H1 (cell line): Measurements from ENCODE around the gene FBLN2. TPM values are rescaled to one million over a fixed set of nuclear protein-coding genes. Genes with fewer than 3 reads are reported as not detected.

Experiments
- CTCF ChIA-PET: fragments of 300-600 bp; sonication (Branson Sonifier 250); formaldehyde crosslinking; loops from one replicate; lab custom pipeline; 2021; ENCODE audit not compliant: partially characterized antibody; lab: Charles Lee
- POLR2A ChIA-PET: fragments of 300-600 bp; sonication (Branson Sonifier 250); formaldehyde crosslinking; loops from one replicate; lab custom pipeline; 2021; ENCODE audit warnings: inconsistent platforms; ENCODE audit not compliant: partially characterized antibody; lab: Charles Lee
- DNase-seq, 2 experiments: peaks; one replicate each; pipeline versions ENCODE4 v3.0.0 to v3.0.0-alpha.2; 2010 to 2022; ENCODE audit warnings: low spot score in 2 of 2, low read depth in 1 of 2, mixed read lengths in 1 of 2
- FAIRE-seq: peaks from 2 replicates; lab custom pipeline; 2011; peaks lifted over from hg19 to GRCh38; lab: Jason Lieb, UNC
- H2AFZ ChIP-seq: 2 replicates; pipeline ENCODE4 v1.8.1; 2012; ENCODE audit warnings: low read length, inconsistent platforms
- H2AK5ac ChIP-seq: 2 replicates; pipeline ENCODE4 v1.6.1; 2013; ENCODE audit warnings: low read depth, low read length
- H2BK120ac ChIP-seq: replicated peaks from 2 replicates; pipeline ENCODE3; 2013; ENCODE audit warnings: low read depth, low read length, inconsistent platforms
- H2BK12ac ChIP-seq: 2 replicates; pipeline ENCODE4 v1.6.1; 2013; ENCODE audit warnings: low read depth, low read length
- H2BK15ac ChIP-seq: 2 replicates; pipeline ENCODE4 v1.6.1; 2013; ENCODE audit warnings: low read length
- H2BK20ac ChIP-seq: 2 replicates; pipeline ENCODE4 v1.6.1; 2013; ENCODE audit warnings: low read length
- H2BK5ac ChIP-seq: 2 replicates; pipeline ENCODE4 v1.6.1; 2013; ENCODE audit warnings: low read depth, low read length
- H3K14ac ChIP-seq: 2 replicates; pipeline ENCODE4 v1.6.1; 2013; ENCODE audit warnings: inconsistent platforms; ENCODE audit not compliant: insufficient read length
- H3K18ac ChIP-seq: 2 replicates; pipeline ENCODE4 v1.6.1; 2013; ENCODE audit warnings: low read length; ENCODE audit errors: extremely low read depth
- H3K23ac ChIP-seq: 2 replicates; pipeline ENCODE4 v1.6.1; 2013; ENCODE audit warnings: inconsistent platforms; ENCODE audit not compliant: insufficient read length
- H3K23me2 ChIP-seq: 2 replicates; pipeline ENCODE4 v1.6.1; 2013; ENCODE audit warnings: low read depth, low read length
- H3K27ac ChIP-seq: 2 replicates; pipeline ENCODE4 v1.6.1; 2011; ENCODE audit warnings: low read depth, low read length, inconsistent platforms
- H3K27me3 ChIP-seq, 4 experiments: replicated peaks in 1 of 4; 1 replicate in 1 of 4; 2 replicates in 3 of 4; pipeline versions ENCODE4 v1.6.1 to v1.8.1; 2011 to 2013; ENCODE audit warnings: low read length in 3 of 4, mild to moderate bottlenecking in 3 of 4, inconsistent platforms in 2 of 4, mixed read lengths in 2 of 4, moderate library complexity in 1 of 4; ENCODE audit not compliant: control insufficient read depth in 3 of 4, insufficient read depth in 3 of 4; ENCODE audit errors: extremely low read depth in 1 of 4
- H3K36me3 ChIP-seq, 4 experiments: 2 replicates each; pipeline versions ENCODE4 v1.6.1 to v1.8.1; 2011 to 2013; ENCODE audit warnings: mild to moderate bottlenecking in 4 of 4, low read length in 3 of 4, moderate library complexity in 2 of 4, control low read depth in 1 of 4, inconsistent platforms in 1 of 4; ENCODE audit not compliant: insufficient read depth in 4 of 4, control insufficient read depth in 2 of 4
- H3K4ac ChIP-seq: replicated peaks from 2 replicates; pipeline ENCODE3; 2013; ENCODE audit warnings: low read length, low read depth, mixed read lengths, inconsistent platforms; ENCODE audit not compliant: insufficient read length
- H3K4me1 ChIP-seq, 4 experiments: replicated peaks in 1 of 4; 1 replicate in 1 of 4; 2 replicates in 3 of 4; pipeline versions ENCODE4 v1.6.1 to v1.8.1; 2011 to 2013; ENCODE audit warnings: low read length in 3 of 4, inconsistent platforms in 2 of 4, mixed read lengths in 1 of 4; ENCODE audit not compliant: insufficient read depth in 4 of 4, control insufficient read depth in 3 of 4
- H3K4me2 ChIP-seq, 2 experiments: 2 replicates each; pipeline versions ENCODE4 v1.6.1 to v1.8.1; 2011 to 2013; ENCODE audit warnings: low read depth in 2 of 2, low read length in 2 of 2, control low read depth in 1 of 2, inconsistent platforms in 1 of 2, mild to moderate bottlenecking in 1 of 2; ENCODE audit not compliant: insufficient read depth in 1 of 2
- H3K4me3 ChIP-seq, 4 experiments: fragments of 200-600, 300-600 bp in 1 of 4; sonication (generic), shearing (Covaris generic), sonication (Bioruptor Twin) in 1 of 4; 2 replicates each; pipeline versions ENCODE4 v1.5.1 to v1.8.1; 2011 to 2016; ENCODE audit warnings: low read length in 4 of 4, low read depth in 3 of 4, control low read depth in 2 of 4, inconsistent platforms in 2 of 4, mild to moderate bottlenecking in 2 of 4, mixed read lengths in 1 of 4, moderate library complexity in 1 of 4; ENCODE audit not compliant: insufficient read depth in 2 of 4; ENCODE audit errors: extremely low read depth in 1 of 4
- H3K56ac ChIP-seq: replicated peaks from 2 replicates; pipeline ENCODE3; 2013; ENCODE audit warnings: low read depth, mild to moderate bottlenecking, mixed read lengths, low read length, inconsistent platforms; ENCODE audit not compliant: insufficient read length
- H3K79me1 ChIP-seq: 2 replicates; pipeline ENCODE4 v1.6.1; 2013; ENCODE audit warnings: low read depth, low read length, control low read depth
- H3K79me2 ChIP-seq, 2 experiments: 2 replicates each; pipeline versions ENCODE4 v1.6.1 to v1.8.1; 2012 to 2013; ENCODE audit warnings: low read length in 2 of 2, mild to moderate bottlenecking in 2 of 2, inconsistent platforms in 1 of 2; ENCODE audit not compliant: insufficient read depth in 2 of 2, control insufficient read depth in 1 of 2
- H3K9ac ChIP-seq, 4 experiments: replicated peaks in 1 of 4; 1 replicate in 1 of 4; 2 replicates in 3 of 4; pipeline versions ENCODE4 v1.6.1 to v1.8.1; 2011 to 2013; ENCODE audit warnings: low read depth in 3 of 4, low read length in 3 of 4, control low read depth in 2 of 4, mild to moderate bottlenecking in 2 of 4, moderate library complexity in 2 of 4, inconsistent platforms in 1 of 4; ENCODE audit errors: extremely low read depth in 1 of 4
- H3K9me3 ChIP-seq, 2 experiments: 2 replicates each; pipeline versions ENCODE4 v1.6.1 to v1.8.1; 2012 to 2013; ENCODE audit warnings: mild to moderate bottlenecking in 2 of 2, moderate library complexity in 2 of 2, control low read depth in 1 of 2, inconsistent platforms in 1 of 2, low read depth in 1 of 2, low read length in 1 of 2, mixed read lengths in 1 of 2; ENCODE audit not compliant: insufficient read depth in 2 of 2
- H4K20me1 ChIP-seq, 2 experiments: replicated peaks in 1 of 2; 2 replicates each; pipeline versions ENCODE3 to v1.8.1; 2011 to 2013; ENCODE audit warnings: inconsistent platforms in 2 of 2, low read length in 2 of 2, mild to moderate bottlenecking in 1 of 2; ENCODE audit not compliant: insufficient read depth in 2 of 2, control insufficient read depth in 1 of 2
- H4K5ac ChIP-seq: 2 replicates; pipeline ENCODE4 v1.6.1; 2013; ENCODE audit warnings: low read length, low read depth, mixed read lengths, inconsistent platforms; ENCODE audit not compliant: insufficient read length
- H4K8ac ChIP-seq: 2 replicates; pipeline ENCODE4 v1.8.0; 2013; ENCODE audit warnings: mild to moderate bottlenecking, moderate library complexity, low read length, inconsistent platforms; ENCODE audit not compliant: insufficient read depth; ENCODE audit errors: extremely low read depth
- H4K91ac ChIP-seq: replicated peaks from 2 replicates; pipeline ENCODE3; 2013; ENCODE audit warnings: low read length, mixed read lengths, inconsistent platforms; ENCODE audit not compliant: insufficient read length
- POLR2A ChIP-seq, 2 experiments: IDR thresholded peaks; 1 replicate in 1 of 2; 2 replicates in 1 of 2; pipeline ENCODE4 v1.6.1; 2011; ENCODE audit warnings: low read depth in 2 of 2, low read length in 2 of 2, mild to moderate bottlenecking in 2 of 2; ENCODE audit errors: control extremely low read depth in 1 of 2
- SIN3A ChIP-seq, 2 experiments: IDR thresholded peaks in 1 of 2; conservative IDR thresholded peaks in 1 of 2; 2 replicates each; pipeline ENCODE4 v1.6.1; 2011 to 2012; ENCODE audit warnings: low read length in 2 of 2, improper control_type of control experiment in 1 of 2, low read depth in 1 of 2, mild to moderate bottlenecking in 1 of 2
- TCF12 ChIP-seq: IDR thresholded peaks from 2 replicates; pipeline ENCODE4 v1.6.1; 2011; ENCODE audit warnings: low read depth, mild to moderate bottlenecking, low read length
- WGBS, 2 experiments: shearing (Covaris generic) in 1 of 2; methylation state at CpG; one replicate each; pipeline versions ENCODE4 v1.1.6 to v1.1.7; 2013 to 2015; ENCODE audit warnings: low lambda C conversion rate in 2 of 2, mixed read lengths in 2 of 2, inconsistent platforms in 1 of 2, low coverage in 1 of 2, missing lambda C conversion rate in 1 of 2; ENCODE audit not compliant: insufficient replicate concordance in 2 of 2, insufficient coverage in 1 of 2, insufficient read length in 1 of 2; ENCODE audit errors: extremely low coverage in 1 of 2, missing lambda C conversion rate in 1 of 2; 5-methylcytosine and 5-hydroxymethylcytosine counted together
- polyA plus RNA-seq, 7 experiments: library from polyadenylated mRNA; depleted of rRNA in 3 of 7; stranded (reverse) in 5 of 7; unstranded in 2 of 7; fragments of >200 nt in 5 of 7; fragments of 200-250 nt in 2 of 7; gene quantifications; 1 replicate in 5 of 7; 2 replicates in 1 of 7; 4 replicates in 1 of 7; pipeline versions ENCODE4 v1.2.1 to v1.2.3, GENCODE V29; 2011 to 2013; ENCODE audit warnings: missing spikeins in 2 of 7, mixed read lengths in 2 of 7
- total RNA-seq: library from RNA; stranded (reverse); fragmentation: NEBNext Ultra II Directional; extraction: Animal tissue kit (Norgen Biotek cat#: 25700); gene quantifications from 2 replicates; pipeline ENCODE4 v1.2.1, GENCODE V29; 2021

FBLN2 gene
- total and polyA plus RNA-seq, 2 of the 8 experiments (the other 6 are each of a cell fraction or from before 2014, with no cell fraction given): 17.4 to 24.2 TPM

DNA sequence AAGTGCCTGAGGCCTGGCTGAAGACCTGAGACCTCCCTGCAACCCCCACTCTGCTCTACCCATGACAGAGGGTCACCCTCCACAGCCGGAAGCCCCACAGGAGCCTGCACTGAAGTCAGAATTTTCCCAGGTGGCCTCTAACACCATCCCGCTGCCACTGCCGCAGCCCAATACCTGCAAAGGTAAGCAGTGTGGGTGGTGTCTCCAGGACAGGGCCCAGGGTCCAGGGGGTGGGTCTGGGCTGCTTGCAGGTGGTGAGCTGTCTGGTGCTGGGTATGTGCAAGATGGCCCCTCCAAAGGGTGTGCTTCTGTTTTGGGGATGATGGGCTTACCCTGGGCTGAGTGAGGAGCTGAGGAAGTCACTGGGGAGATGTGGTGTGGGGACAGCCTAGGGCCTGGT is 69.9 kb downstream of the FBLN2 start:
- Histone ChIP-seq H2AK5ac (no peak overlapping the region), H4K91ac (no peak overlapping the region), H3K4me2 (no peak overlapping the region), H3K4me3 (no peak overlapping the region), H3K9ac (no peak overlapping the region), H4K20me1 (peaks cover 0 to 9% of the 10 kb centered on the region in 2 experiments), H3K9me3 (no peaks in the 10 kb centered on the region; a peak in 2 of 4 replicates), H3K79me2 (no peaks in the 10 kb centered on the region), H3K27me3 (no peaks in the 10 kb centered on the region), H4K5ac (no peak overlapping the region), H3K14ac (no peak overlapping the region), H3K23me2 (peaks cover 17% of the 10 kb centered on the region; the same call in 1 of the 2 replicates), H3K4ac (no peak overlapping the region), H2BK120ac (no peak overlapping the region), H3K27ac (no peak overlapping the region), H3K56ac (no peak overlapping the region), H2BK5ac (no peak overlapping the region), H2BK12ac (no peak overlapping the region), H2AFZ (no peak overlapping the region), H4K8ac (no peak overlapping the region), H3K4me1 (peaks cover 0 to 7% (median 3%) of the 10 kb centered on the region in 4 experiments; a peak in 3 of 7 replicates), H2BK15ac (no peak overlapping the region), H3K79me1 (no peaks in the 10 kb centered on the region), H3K18ac (no peak overlapping the region), H2BK20ac (no peak overlapping the region), H3K23ac (no peak overlapping the region), H3K36me3 (no peaks in the 10 kb centered on the region)
- 97% methylated on average over 3 of the region's 3 CpGs; no CpG with 5 or more reads in 1 of the 2 experiments for WGBS, 2 experiments
- CTCF ChIA-PET: interaction anchor here (0.8 to 2.2 kb wide), 7 partner anchors 17 to 123 kb away, joined by 3 to 8 read pairs (median 3); no protein-coding TSS in a partner anchor
- TF ChIP-seq TCF12: no peak
- no peak for TF ChIP-seq POLR2A (IDR thresholded peaks at IDR 0.05; ENCODE audit: control extremely low read depth in 1 of 2, low read depth in 2 of 2, low read length in 2 of 2)
- TF ChIP-seq SIN3A (conservative IDR thresholded peaks at IDR 0.05 in 1 of 2, IDR thresholded peaks at IDR 0.05 in 1 of 2; ENCODE audit: low read depth in 1 of 2, low read length in 2 of 2): no peak
- DNase-seq: no peak
- POLR2A ChIA-PET: no interaction called here
- FAIRE-seq: no peak
